Keratinocyte (primary cell): ENCODE measurements around the gene CSRP1.

Source experiments
- EZH2 ChIP-seq: IDR thresholded peaks from one replicate; pipeline ENCODE4 v1.6.1; 2012; ENCODE audit warnings: inconsistent platforms, mild to moderate bottlenecking, low read length, moderate library complexity
- TF ChIP-seq, protein P1 (sequence below), 3 experiments: IDR thresholded peaks in 1 of 3; conservative IDR thresholded peaks in 1 of 3; optimal IDR thresholded peaks in 1 of 3; 2 replicates in 2 of 3; 3 replicates in 1 of 3; pipeline versions ENCODE3 to v1.5.1; 2011; ENCODE audit warnings: low read length in 3 of 3, mild to moderate bottlenecking in 3 of 3, moderate library complexity in 2 of 3, control low read depth in 1 of 3, inconsistent platforms in 1 of 3; ENCODE audit not compliant: insufficient read depth in 2 of 3; ENCODE audit errors: extremely low read depth in 1 of 3

DNA sequence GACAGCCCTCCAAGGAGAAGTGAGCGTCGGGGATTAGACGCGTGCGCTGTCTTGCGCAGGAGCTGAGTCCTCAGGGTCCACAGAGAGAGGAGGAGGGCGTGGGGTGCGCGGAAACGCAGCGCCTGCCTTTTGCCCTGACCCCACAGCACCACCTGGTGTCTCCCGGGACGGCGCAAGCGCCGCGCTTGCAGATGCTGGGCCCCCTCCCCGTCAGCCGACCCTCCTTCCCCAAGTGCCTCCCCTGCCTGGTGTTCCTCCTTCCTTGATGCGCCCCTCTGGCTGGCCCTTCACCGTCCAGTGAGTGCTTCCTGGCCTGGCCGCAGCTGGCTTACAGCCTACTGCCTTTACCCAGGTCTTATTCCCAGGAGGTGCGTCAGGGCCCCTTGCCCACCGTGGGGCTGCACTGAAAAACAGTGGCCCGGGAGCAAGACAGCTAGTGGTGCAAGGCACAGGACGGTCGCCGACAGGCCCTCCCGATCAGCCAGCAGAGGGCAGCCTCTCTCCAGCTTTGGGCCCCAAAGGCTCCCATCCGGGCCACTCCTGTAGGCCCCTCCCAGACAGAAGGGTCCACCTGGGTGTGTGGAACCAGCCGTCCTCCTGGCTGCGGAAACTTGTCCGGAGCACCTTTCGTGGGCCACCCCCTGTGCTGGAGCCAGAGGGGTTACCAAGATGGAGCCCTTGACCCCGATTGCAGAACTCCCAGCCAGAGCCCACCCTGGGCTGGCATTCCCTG lies 25.0 kb downstream of the CSRP1 start:
- TF ChIP-seq, protein P1, sequence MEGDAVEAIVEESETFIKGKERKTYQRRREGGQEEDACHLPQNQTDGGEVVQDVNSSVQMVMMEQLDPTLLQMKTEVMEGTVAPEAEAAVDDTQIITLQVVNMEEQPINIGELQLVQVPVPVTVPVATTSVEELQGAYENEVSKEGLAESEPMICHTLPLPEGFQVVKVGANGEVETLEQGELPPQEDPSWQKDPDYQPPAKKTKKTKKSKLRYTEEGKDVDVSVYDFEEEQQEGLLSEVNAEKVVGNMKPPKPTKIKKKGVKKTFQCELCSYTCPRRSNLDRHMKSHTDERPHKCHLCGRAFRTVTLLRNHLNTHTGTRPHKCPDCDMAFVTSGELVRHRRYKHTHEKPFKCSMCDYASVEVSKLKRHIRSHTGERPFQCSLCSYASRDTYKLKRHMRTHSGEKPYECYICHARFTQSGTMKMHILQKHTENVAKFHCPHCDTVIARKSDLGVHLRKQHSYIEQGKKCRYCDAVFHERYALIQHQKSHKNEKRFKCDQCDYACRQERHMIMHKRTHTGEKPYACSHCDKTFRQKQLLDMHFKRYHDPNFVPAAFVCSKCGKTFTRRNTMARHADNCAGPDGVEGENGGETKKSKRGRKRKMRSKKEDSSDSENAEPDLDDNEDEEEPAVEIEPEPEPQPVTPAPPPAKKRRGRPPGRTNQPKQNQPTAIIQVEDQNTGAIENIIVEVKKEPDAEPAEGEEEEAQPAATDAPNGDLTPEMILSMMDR (optimal IDR thresholded peaks at IDR 0.05 in 1 of 3, IDR thresholded peaks at IDR 0.05 in 1 of 3, conservative IDR thresholded peaks at IDR 0.05 in 1 of 3; ENCODE audit: extremely low read depth in 1 of 3, insufficient read depth in 2 of 3, low read length in 3 of 3), result peak; percentile 83 to 95 (median 93)
- TF ChIP-seq EZH2, result no peak
